Measurements from ENCODE around the gene KCNAB1.

The KCNAB1 gene

DNA sequence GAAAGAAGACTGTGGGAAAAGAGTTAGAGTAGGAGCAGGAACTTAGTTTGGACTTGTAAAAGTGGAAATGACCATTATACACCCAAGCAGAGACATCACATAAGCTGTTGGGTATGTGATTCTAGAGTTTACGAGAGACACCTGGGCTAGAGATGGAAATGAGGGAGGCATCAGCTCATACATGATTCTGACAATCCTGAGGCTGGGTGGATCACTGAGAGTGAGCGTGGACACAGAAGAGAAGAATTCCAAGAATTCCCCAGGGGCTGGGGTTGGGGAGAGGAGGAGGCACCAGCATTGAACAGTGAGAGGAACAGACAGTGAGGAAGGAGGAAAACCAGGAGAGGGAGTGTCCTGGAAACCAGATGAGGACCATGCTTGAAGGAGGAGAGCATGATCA lies 113.5 kb downstream of the KCNAB1 start:
- ChIA-PET CTCF (no interaction called here), POLR2A (no interaction called here)
- TF ChIP-seq ZNF384 (IDR thresholded peaks at IDR 0.05) (no peak), SUZ12 (IDR thresholded peaks at IDR 0.05) (no peak), ELF4 (IDR thresholded peaks at IDR 0.05) (no peak), FOXA1 (IDR thresholded peaks at IDR 0.05) (no peak), NFRKB (IDR thresholded peaks at IDR 0.05) (no peak), BHLHE40 (IDR thresholded peaks at IDR 0.05; ENCODE audit: borderline replicate concordance) (no peak), HDGF (IDR thresholded peaks at IDR 0.05; ENCODE audit: borderline replicate concordance) (no peak), FOXK2 (IDR thresholded peaks at IDR 0.05) (no peak), SP1 (IDR thresholded peaks at IDR 0.05) (no peak)
- DNase-seq (ENCODE audit: extremely low spot score), result no peak

DNA sequence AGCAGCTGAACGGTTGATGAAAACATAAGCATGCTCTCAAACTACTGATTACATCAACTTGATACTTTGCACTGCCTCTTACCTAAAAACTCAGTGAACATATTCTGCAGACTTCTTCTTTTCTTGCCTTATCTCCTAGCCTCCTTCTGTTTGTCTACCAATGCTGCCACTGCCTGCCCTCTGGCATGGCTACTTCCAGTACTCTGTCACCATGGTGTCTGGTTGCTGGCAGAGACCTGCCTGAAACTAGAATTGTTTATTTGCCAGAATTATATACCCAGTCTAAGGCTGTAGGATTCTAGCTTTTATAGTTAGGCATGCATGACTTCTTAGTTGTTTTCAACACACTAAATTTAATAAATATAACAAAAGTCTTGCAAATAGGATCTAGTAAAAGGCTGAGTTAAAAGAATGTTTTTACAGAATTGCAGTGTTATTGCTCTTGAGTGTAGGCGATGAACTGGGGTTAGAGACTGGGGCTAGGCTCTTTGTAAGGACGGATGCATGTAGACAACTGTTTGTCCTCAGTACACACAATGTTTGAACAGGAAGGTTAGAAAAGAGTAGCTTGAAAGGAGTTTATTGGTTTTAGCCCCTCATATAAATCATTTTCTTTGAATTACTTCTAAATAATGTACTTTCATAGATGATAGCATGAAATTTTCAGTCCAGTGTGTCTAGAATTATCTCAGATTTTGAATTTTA lies 116.3 kb downstream of the KCNAB1 start:
- TF ChIP-seq L3MBTL2 (conservative IDR thresholded peaks at IDR 0.05) (no peak), FOXM1 (IDR thresholded peaks at IDR 0.05; ENCODE audit: borderline replicate concordance) (no peak), CTBP1 (IDR thresholded peaks at IDR 0.05; ENCODE audit: borderline replicate concordance) (no peak), BHLHE40 (IDR thresholded peaks at IDR 0.05; ENCODE audit: borderline replicate concordance) (no peak), ELF4 (IDR thresholded peaks at IDR 0.05) (no peak), ARNT (IDR thresholded peaks at IDR 0.05) (no peak), SP1 (IDR thresholded peaks at IDR 0.05) (no peak), LEF1 (IDR thresholded peaks at IDR 0.05; ENCODE audit: borderline replicate concordance) (no peak), HDGF (IDR thresholded peaks at IDR 0.05; ENCODE audit: borderline replicate concordance) (no peak), ZNF384 (IDR thresholded peaks at IDR 0.05) (no peak), FOXK2 (IDR thresholded peaks at IDR 0.05) (no peak), TARDBP (IDR thresholded peaks at IDR 0.05) (no peak), SUZ12 (IDR thresholded peaks at IDR 0.05) (no peak), NFRKB (IDR thresholded peaks at IDR 0.05) (no peak), FOXA1 (IDR thresholded peaks at IDR 0.05) (no peak)
- TF ChIP-seq, protein P1, sequence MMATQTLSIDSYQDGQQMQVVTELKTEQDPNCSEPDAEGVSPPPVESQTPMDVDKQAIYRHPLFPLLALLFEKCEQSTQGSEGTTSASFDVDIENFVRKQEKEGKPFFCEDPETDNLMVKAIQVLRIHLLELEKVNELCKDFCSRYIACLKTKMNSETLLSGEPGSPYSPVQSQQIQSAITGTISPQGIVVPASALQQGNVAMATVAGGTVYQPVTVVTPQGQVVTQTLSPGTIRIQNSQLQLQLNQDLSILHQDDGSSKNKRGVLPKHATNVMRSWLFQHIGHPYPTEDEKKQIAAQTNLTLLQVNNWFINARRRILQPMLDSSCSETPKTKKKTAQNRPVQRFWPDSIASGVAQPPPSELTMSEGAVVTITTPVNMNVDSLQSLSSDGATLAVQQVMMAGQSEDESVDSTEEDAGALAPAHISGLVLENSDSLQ (IDR thresholded peaks at IDR 0.05), result no peak
- no peak for DNase-seq (ENCODE audit: extremely low spot score)
- ChIA-PET POLR2A (no interaction called here), CTCF (no interaction called here)

DNA sequence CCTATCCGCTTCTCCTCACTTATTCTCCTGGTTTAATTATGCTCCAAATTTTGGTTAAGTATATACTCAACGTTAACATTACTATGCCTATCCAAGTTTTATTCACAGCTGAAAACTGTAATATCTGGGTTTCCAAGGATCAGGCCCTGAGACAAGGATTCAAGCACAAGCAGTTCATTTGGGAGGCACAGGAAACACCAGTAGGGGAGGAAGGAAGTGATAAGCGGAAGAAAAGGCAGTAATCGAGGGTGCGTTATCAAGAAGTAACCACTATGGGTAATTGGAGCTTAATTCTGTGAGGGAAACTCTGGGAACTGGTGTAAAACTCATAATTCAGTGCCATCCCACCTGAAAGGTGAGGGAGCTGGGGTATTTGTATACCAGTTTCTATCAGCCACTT lies 120.3 kb downstream of the KCNAB1 start:
- CTCF ChIA-PET, result no interaction called here
- POLR2A ChIA-PET, result no interaction called here
- no peak for DNase-seq (ENCODE audit: extremely low spot score)
- TF ChIP-seq SUZ12 (IDR thresholded peaks at IDR 0.05) (no peak), L3MBTL2 (conservative IDR thresholded peaks at IDR 0.05) (no peak), ARNT (IDR thresholded peaks at IDR 0.05) (no peak), BHLHE40 (IDR thresholded peaks at IDR 0.05; ENCODE audit: borderline replicate concordance) (no peak), FOXM1 (IDR thresholded peaks at IDR 0.05; ENCODE audit: borderline replicate concordance) (no peak)
- TF ChIP-seq, protein P1 (IDR thresholded peaks at IDR 0.05), result no peak

DNA sequence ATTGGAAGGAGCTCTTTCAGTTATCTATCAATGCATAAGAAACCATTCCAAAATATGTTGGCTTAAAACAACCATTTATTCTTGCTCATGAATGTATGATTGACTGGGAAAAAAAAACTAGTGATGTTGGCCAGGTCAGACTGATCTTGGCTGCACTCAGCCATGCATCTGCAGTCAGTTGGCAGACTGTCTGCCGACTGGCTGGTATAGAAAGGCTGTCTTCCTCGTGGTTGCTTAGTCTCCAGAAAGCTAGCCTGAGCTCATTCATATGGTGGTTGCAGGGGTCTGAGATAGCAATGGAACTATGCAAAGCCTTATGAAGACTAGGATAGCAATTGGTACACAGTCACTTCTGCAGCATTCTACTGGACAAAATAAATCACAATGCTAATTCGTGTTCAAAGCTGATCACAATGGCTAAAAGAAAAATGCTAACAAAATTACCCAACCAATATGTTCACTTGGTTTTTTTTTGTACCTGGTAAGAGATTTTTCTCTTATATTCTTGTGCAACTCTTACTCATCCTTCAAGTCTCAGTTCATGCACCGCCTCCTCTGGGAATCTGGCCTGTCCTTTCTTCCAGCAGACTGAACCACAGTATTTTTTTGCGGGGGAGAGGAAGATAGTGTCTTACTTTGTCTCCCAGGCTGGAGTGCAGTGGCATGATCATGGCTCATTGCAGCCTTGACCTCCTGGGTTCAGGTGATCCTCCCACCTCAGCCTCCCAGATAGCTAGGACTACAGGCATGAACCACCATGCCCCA lies 126.8 kb downstream of the KCNAB1 start:
- CTCF ChIA-PET, result interaction anchor here (1.1 kb wide), 1 partner anchor 32 kb away, joined by 7 read pairs; no protein-coding TSS in a partner anchor
- POLR2A ChIA-PET, result no interaction called here
- no peak for DNase-seq (ENCODE audit: extremely low spot score)
- TF ChIP-seq CTBP1 (IDR thresholded peaks at IDR 0.05; ENCODE audit: borderline replicate concordance), result no peak
- no peak for TF ChIP-seq SUZ12 (IDR thresholded peaks at IDR 0.05)
- no peak for TF ChIP-seq L3MBTL2 (conservative IDR thresholded peaks at IDR 0.05)
- no peak for TF ChIP-seq LEF1 (IDR thresholded peaks at IDR 0.05; ENCODE audit: borderline replicate concordance)
- TF ChIP-seq BHLHE40 (IDR thresholded peaks at IDR 0.05; ENCODE audit: borderline replicate concordance), result no peak
- no peak for TF ChIP-seq FOXA1 (IDR thresholded peaks at IDR 0.05)
- no peak for TF ChIP-seq ARNT (IDR thresholded peaks at IDR 0.05)
- TF ChIP-seq HDGF (IDR thresholded peaks at IDR 0.05; ENCODE audit: borderline replicate concordance), result no peak
- TF ChIP-seq FOXM1 (IDR thresholded peaks at IDR 0.05; ENCODE audit: borderline replicate concordance), result no peak
- TF ChIP-seq TARDBP (IDR thresholded peaks at IDR 0.05), result no peak
- no peak for TF ChIP-seq FOXK2 (IDR thresholded peaks at IDR 0.05)
- no peak for TF ChIP-seq ZNF384 (IDR thresholded peaks at IDR 0.05)
- no peak for TF ChIP-seq ELF4 (IDR thresholded peaks at IDR 0.05)
- no peak for TF ChIP-seq NFRKB (IDR thresholded peaks at IDR 0.05)
- TF ChIP-seq, protein P1 (IDR thresholded peaks at IDR 0.05), result no peak

DNA sequence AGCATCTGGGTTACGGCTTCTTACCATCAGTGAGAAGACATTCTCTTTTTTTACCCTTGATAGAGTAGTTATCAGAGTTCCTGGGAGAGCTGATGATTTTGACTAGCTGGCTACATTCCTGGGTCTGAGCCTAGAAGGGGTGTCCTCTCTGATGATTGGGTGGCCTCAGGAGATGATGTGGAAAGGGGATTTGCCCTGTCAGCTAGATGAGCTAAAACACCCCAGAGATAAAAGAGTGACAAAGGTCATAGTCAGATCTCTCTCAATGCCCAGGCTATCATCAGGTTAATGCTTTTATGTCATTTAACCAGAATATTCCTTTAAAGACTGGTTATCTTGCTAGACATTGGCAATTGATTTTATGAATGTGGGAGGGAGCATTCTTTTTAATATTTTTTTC lies 130.2 kb downstream of the KCNAB1 start:
- POLR2A ChIA-PET, result no interaction called here

More for the DNA sequence above, 130.2 kb downstream of the KCNAB1 start:
- CTCF ChIA-PET, result no interaction called here
- no peak for DNase-seq (ENCODE audit: extremely low spot score)
- TF ChIP-seq ZNF384 (IDR thresholded peaks at IDR 0.05), result no peak
- TF ChIP-seq NFRKB (IDR thresholded peaks at IDR 0.05), result no peak
- no peak for TF ChIP-seq LEF1 (IDR thresholded peaks at IDR 0.05; ENCODE audit: borderline replicate concordance)
- TF ChIP-seq TARDBP (IDR thresholded peaks at IDR 0.05), result no peak
- no peak for TF ChIP-seq FOXA1 (IDR thresholded peaks at IDR 0.05)
- TF ChIP-seq BHLHE40 (IDR thresholded peaks at IDR 0.05; ENCODE audit: borderline replicate concordance), result no peak
- TF ChIP-seq L3MBTL2 (conservative IDR thresholded peaks at IDR 0.05), result no peak
- TF ChIP-seq SP1 (IDR thresholded peaks at IDR 0.05), result no peak
- TF ChIP-seq FOXM1 (IDR thresholded peaks at IDR 0.05; ENCODE audit: borderline replicate concordance), result no peak
- no peak for TF ChIP-seq ARNT (IDR thresholded peaks at IDR 0.05)
- TF ChIP-seq, protein P1 (IDR thresholded peaks at IDR 0.05), result no peak
- TF ChIP-seq HDGF (IDR thresholded peaks at IDR 0.05; ENCODE audit: borderline replicate concordance), result no peak
- no peak for TF ChIP-seq FOXK2 (IDR thresholded peaks at IDR 0.05)
- no peak for TF ChIP-seq ELF4 (IDR thresholded peaks at IDR 0.05)
- TF ChIP-seq CTBP1 (IDR thresholded peaks at IDR 0.05; ENCODE audit: borderline replicate concordance), result no peak
- no peak for TF ChIP-seq SUZ12 (IDR thresholded peaks at IDR 0.05)

Measured in HEK293T (cell line).